HG03520 (cell line): ENCODE measurements around the gene TRMT10C.
"Not testable (repeated sequence)": the region's sequence is repeated elsewhere in the genome, so short reads cannot be mapped to it uniquely, and the experiment has no call there.

Source experiments
- ATAC-seq: cut with Tn5 transposase; IDR thresholded peaks from one replicate; pipeline ENCODE4 v1.9.1; 2021; ENCODE audit warnings: mild to moderate bottlenecking, moderate library complexity; ENCODE audit not compliant: unreplicated experiment

Gene TRMT10C

GRCh38 chr3:101561630-101562328, at the start of gene TRMT10C:
Gene TRMT10C (plus strand): TSS chr3:101561868. CDS start chr3:101564782, 2,914 bp downstream.
- peak; percentile 100 for ATAC-seq

- peak; percentile 38 for ATAC-seq
These were observed 49.3 kb upstream of the TRMT10C start for GRCh38 chr3:101512396-101512645.

- peak; percentile 40 for ATAC-seq
These were observed 48.8 kb upstream of the TRMT10C start, which contains the start of gene SENP7 for GRCh38 chr3:101512646-101513418. Gene SENP7 (minus strand): TSS chr3:101513212. CDS start chr3:101513130, 82 bp downstream.

- peak; percentile 27 for ATAC-seq
These were observed 48.2 kb upstream of the TRMT10C start for GRCh38 chr3:101513419-101513986.

- peak; percentile 97 for ATAC-seq
These were observed 43.2 kb upstream of the TRMT10C start for GRCh38 chr3:101518421-101518871.

- no peak for ATAC-seq
These were observed 41.8 kb upstream of the TRMT10C start for GRCh38 chr3:101519685-101520365.

GRCh38 chr3:101521211-101521701, 40.4 kb upstream of the TRMT10C start:
- no peak for ATAC-seq

GRCh38 chr3:101527441-101527840, 34.2 kb upstream of the TRMT10C start:
- ATAC-seq: no peak

GRCh38 chr3:101527906-101528305, 33.8 kb upstream of the TRMT10C start:
- no peak for ATAC-seq

- ATAC-seq: no peak
These were observed 31.6 kb upstream of the TRMT10C start for GRCh38 chr3:101529816-101530685.

- no peak for ATAC-seq
These were observed 31.0 kb upstream of the TRMT10C start for GRCh38 chr3:101530686-101531047.

GRCh38 chr3:101531473-101532086, 30.1 kb upstream of the TRMT10C start:
- ATAC-seq: no peak

GRCh38 chr3:101532783-101533602, 28.7 kb upstream of the TRMT10C start:
- ATAC-seq: no peak

GRCh38 chr3:101533603-101533968, 28.1 kb upstream of the TRMT10C start:
- ATAC-seq: no peak

GRCh38 chr3:101535221-101535620, 26.4 kb upstream of the TRMT10C start:
- ATAC-seq: no peak

GRCh38 chr3:101536266-101536665, 25.4 kb upstream of the TRMT10C start:
- no peak for ATAC-seq

GRCh38 chr3:101536955-101537354, 24.7 kb upstream of the TRMT10C start:
- not testable (repeated sequence) for ATAC-seq

- ATAC-seq: no peak
These were observed 18.7 kb upstream of the TRMT10C start for GRCh38 chr3:101542957-101543356.
